OCI-LY1 (cell line): ENCODE results near the gene HIVEP1.

Experiments
- H2AFZ ChIP-seq: fragments of 200-600 bp; sonication (generic), shearing (Covaris generic); 2 replicates; pipeline ENCODE4 v1.6.0; 2014; ENCODE audit warnings: antibody characterized with exemption, mild to moderate bottlenecking, low read length
- H3F3A ChIP-seq: fragments of 200-600 bp; sonication (generic), shearing (Covaris generic); 2 replicates; pipeline ENCODE4 v1.6.0; 2014; ENCODE audit warnings: mild to moderate bottlenecking, antibody characterized with exemption, low read length, moderate library complexity; ENCODE audit not compliant: insufficient read depth
- H3K27ac ChIP-seq: fragments of 200-600 bp; sonication (generic); 2 replicates; pipeline ENCODE4 v1.5.1; 2014; ENCODE audit warnings: low read length, mixed run types, mild to moderate bottlenecking, low read depth; ENCODE audit not compliant: poor library complexity, severe bottlenecking
- H3K27me3 ChIP-seq: fragments of 200-600 bp; sonication (generic); 2 replicates; pipeline ENCODE4 v1.6.0; 2014; ENCODE audit warnings: antibody characterized with exemption, mild to moderate bottlenecking, low read length, moderate library complexity; ENCODE audit not compliant: insufficient read depth
- H3K36me3 ChIP-seq: fragments of 200-600 bp; sonication (generic); 2 replicates; pipeline ENCODE4 v1.6.1; 2014; ENCODE audit warnings: mild to moderate bottlenecking, antibody characterized with exemption, low read length, moderate library complexity, mixed read lengths; ENCODE audit not compliant: insufficient read depth
- H3K4me1 ChIP-seq: fragments of 200-600 bp; sonication (generic); 2 replicates; pipeline ENCODE4 v1.5.1; 2014; ENCODE audit warnings: mild to moderate bottlenecking, low read length, moderate library complexity; ENCODE audit not compliant: insufficient read depth, severe bottlenecking
- H3K4me2 ChIP-seq: fragments of 200-600 bp; sonication (generic), shearing (Covaris generic); 2 replicates; pipeline ENCODE4 v1.6.1; 2014; ENCODE audit warnings: low read length
- H3K4me3 ChIP-seq: fragments of 200-600 bp; sonication (generic); 2 replicates; pipeline ENCODE4 v1.5.1; 2014; ENCODE audit warnings: low read length, low read depth, mild to moderate bottlenecking, mixed read lengths; ENCODE audit not compliant: poor library complexity, severe bottlenecking
- H3K79me2 ChIP-seq: fragments of 200-600 bp; shearing (Covaris generic); 2 replicates; pipeline ENCODE4 v1.6.1; 2016; ENCODE audit warnings: mixed run types, low read length, mixed read lengths; ENCODE audit not compliant: insufficient read depth
- H3K9ac ChIP-seq: fragments of 200-600 bp; sonication (generic), shearing (Covaris generic); 2 replicates; pipeline ENCODE4 v1.6.1; 2014; ENCODE audit warnings: mild to moderate bottlenecking, low read length, mixed read lengths
- H3K9me2 ChIP-seq: fragments of 200-600 bp; sonication (generic), shearing (Covaris generic); 2 replicates; pipeline ENCODE4 v1.6.1; 2014; ENCODE audit warnings: low read depth, mild to moderate bottlenecking, low read length, mixed read lengths
- H3K9me3 ChIP-seq: fragments of 200-600 bp; shearing (Covaris generic); 2 replicates; pipeline ENCODE4 v1.6.1; 2014; ENCODE audit warnings: low read length, mixed read lengths
- H4K20me1 ChIP-seq: fragments of 200-600 bp; sonication (generic), shearing (Covaris generic); 2 replicates; pipeline ENCODE4 v1.6.0; 2016; ENCODE audit warnings: mild to moderate bottlenecking, low read length; ENCODE audit not compliant: insufficient read depth
- EZH2 ChIP-seq: fragments of 200-600 bp; sonication (generic), shearing (Covaris generic); IDR thresholded peaks from 2 replicates; pipeline ENCODE4 v1.8.0; 2017; ENCODE audit warnings: borderline replicate concordance, mixed run types, mild to moderate bottlenecking, antibody characterized with exemption, low read length, moderate library complexity, mixed read lengths
- TF ChIP-seq, protein P1 (sequence below): fragments of 200-600 bp; sonication (generic), shearing (Covaris generic); IDR thresholded peaks from 2 replicates; pipeline ENCODE4 v1.5.1; 2017; ENCODE audit warnings: mild to moderate bottlenecking, antibody characterized with exemption, low read length, moderate library complexity, mixed read lengths

Gene HIVEP1

DNA sequence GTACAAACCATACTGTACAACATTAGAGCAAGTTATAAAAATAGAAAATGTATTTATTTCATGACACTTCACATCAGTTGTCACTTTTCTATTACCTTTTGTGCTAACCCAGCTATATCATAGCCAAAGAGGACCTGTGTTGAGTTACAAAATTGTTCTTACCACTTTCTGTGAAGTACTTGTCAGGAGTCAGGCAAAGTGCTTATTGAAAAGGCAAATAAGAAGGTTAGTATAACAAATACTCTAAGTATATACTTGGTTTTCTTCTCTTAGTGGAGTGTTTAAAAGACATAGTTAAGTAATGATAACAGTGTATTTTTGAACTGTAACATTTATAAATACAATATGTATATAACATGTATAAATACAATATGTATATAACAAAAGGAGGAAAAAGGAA is 88.9 kb downstream of the HIVEP1 start:
- no peaks in the 10 kb centered on the region for H3K9me2 ChIP-seq
- no peaks in the 10 kb centered on the region for H3K27me3 ChIP-seq
- TF ChIP-seq EZH2 = no peak
- TF ChIP-seq, protein P1, sequence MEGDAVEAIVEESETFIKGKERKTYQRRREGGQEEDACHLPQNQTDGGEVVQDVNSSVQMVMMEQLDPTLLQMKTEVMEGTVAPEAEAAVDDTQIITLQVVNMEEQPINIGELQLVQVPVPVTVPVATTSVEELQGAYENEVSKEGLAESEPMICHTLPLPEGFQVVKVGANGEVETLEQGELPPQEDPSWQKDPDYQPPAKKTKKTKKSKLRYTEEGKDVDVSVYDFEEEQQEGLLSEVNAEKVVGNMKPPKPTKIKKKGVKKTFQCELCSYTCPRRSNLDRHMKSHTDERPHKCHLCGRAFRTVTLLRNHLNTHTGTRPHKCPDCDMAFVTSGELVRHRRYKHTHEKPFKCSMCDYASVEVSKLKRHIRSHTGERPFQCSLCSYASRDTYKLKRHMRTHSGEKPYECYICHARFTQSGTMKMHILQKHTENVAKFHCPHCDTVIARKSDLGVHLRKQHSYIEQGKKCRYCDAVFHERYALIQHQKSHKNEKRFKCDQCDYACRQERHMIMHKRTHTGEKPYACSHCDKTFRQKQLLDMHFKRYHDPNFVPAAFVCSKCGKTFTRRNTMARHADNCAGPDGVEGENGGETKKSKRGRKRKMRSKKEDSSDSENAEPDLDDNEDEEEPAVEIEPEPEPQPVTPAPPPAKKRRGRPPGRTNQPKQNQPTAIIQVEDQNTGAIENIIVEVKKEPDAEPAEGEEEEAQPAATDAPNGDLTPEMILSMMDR = no peak

DNA sequence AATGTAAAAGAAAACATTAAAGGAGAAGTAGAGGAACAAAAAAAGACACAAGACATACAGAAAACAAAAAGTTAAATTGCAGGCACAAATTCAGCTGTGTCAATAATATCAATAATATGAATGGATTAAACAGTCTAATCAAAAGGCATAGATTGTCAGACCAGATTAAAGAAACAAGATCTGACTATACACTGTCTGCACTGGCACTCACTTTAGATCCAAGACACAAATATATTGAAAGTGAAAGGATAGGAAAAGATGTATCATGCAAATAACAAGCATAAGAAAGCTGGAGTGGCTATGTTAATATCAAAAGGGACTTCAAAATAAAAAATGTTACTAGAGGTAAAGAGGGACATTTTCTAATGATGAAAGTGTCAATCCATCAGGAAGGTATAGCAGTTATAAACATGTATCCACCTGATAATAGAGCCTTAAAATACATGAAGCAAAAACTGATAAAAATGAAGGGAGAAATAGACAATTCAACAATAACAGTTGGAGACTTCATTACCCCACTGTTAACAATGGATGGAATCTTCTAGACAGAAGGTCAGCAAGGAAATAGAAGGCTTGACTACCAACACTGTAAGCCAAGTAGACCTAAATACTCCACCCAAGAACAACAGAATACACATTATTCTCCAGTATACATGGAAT is 89.7 kb downstream of the HIVEP1 start:
- no peaks in the 10 kb centered on the region for H3K9me3 ChIP-seq
- H3K4me3 ChIP-seq = no peak overlapping the region
- H3K27ac ChIP-seq = no peak overlapping the region
- no peaks in the 10 kb centered on the region for H3K27me3 ChIP-seq
- peaks cover 36% of the 10 kb centered on the region for H3K36me3 ChIP-seq
- H3K4me1 ChIP-seq = no peaks in the 10 kb centered on the region
- H3K79me2 ChIP-seq = peaks cover 29% of the 10 kb centered on the region
- H4K20me1 ChIP-seq = no peaks in the 10 kb centered on the region
- H3K9ac ChIP-seq = no peak overlapping the region
- no peaks in the 10 kb centered on the region for H3K9me2 ChIP-seq
- no peaks in the 10 kb centered on the region; the same call in 1 of the 2 replicates for H3F3A ChIP-seq
- TF ChIP-seq, protein P1 = no peak
- TF ChIP-seq EZH2 = no peak
- H3K4me2 ChIP-seq = no peak overlapping the region
- H2AFZ ChIP-seq = no peak overlapping the region

More for the DNA sequence above, 88.9 kb downstream of the HIVEP1 start:
- peaks cover 34% of the 10 kb centered on the region for H3K79me2 ChIP-seq
- peaks cover 36% of the 10 kb centered on the region for H3K36me3 ChIP-seq
- no peaks in the 10 kb centered on the region; the same call in 1 of the 2 replicates for H3F3A ChIP-seq
- no peaks in the 10 kb centered on the region for H4K20me1 ChIP-seq
- no peak overlapping the region for H3K4me2 ChIP-seq
- H3K4me3 ChIP-seq = no peak overlapping the region
- no peak overlapping the region for H3K27ac ChIP-seq
- H3K9ac ChIP-seq = no peak overlapping the region
- no peaks in the 10 kb centered on the region for H3K9me3 ChIP-seq
- no peak overlapping the region for H2AFZ ChIP-seq
- H3K4me1 ChIP-seq = no peaks in the 10 kb centered on the region

- Histone ChIP-seq H3K27ac (no peak overlapping the region), H3K9me3 (no peaks in the 10 kb centered on the region), H3K9ac (no peak overlapping the region), H3K4me1 (no peaks in the 10 kb centered on the region), H3K27me3 (no peaks in the 10 kb centered on the region), H3K4me2 (no peak overlapping the region), H3F3A (no peaks in the 10 kb centered on the region; the same call in 1 of the 2 replicates), H3K9me2 (no peaks in the 10 kb centered on the region), H3K4me3 (no peak overlapping the region), H3K79me2 (peaks cover 28% of the 10 kb centered on the region), H2AFZ (no peak overlapping the region), H4K20me1 (no peaks in the 10 kb centered on the region), H3K36me3 (peaks cover 41% of the 10 kb centered on the region)
- no peak for TF ChIP-seq EZH2
- TF ChIP-seq, protein P1 = no peak
Measured at GRCh38 chr6:12102350-12102749, 90.2 kb downstream of the HIVEP1 start.
